ENCODE results near the gene IFNL1.
A peak's percentile ranks its signal among the peaks of the same experiment; 100 is the strongest.
"Not testable (repeated sequence)": the region's sequence is repeated elsewhere in the genome, so short reads cannot be mapped to it uniquely, and the experiment has no call there.

Gene IFNL1

GRCh38 chr19:39336483-39336882 lies 40.3 kb downstream of the IFNL1 start:
- H3F3A ChIP-seq (ENCODE audit: insufficient read depth, low read length), result peaks cover 4% of the 10 kb centered on the region; the same call in 1 of the 2 replicates
- H3K36me3 ChIP-seq (replicated peaks; ENCODE audit: insufficient read depth, low read length), result no peaks in the 10 kb centered on the region
- TF ChIP-seq EZH2 (optimal IDR thresholded peaks at IDR 0.05; ENCODE audit: low read depth, low read length) (no peak), EZH2phosphoT487 (IDR thresholded peaks at IDR 0.05; ENCODE audit: low read length) (no peak), CTCF (IDR thresholded peaks at IDR 0.05; ENCODE audit: low read length) (no peak)
- no peaks in the 10 kb centered on the region for H3K27me3 ChIP-seq (replicated peaks; ENCODE audit: insufficient read depth, low read length)
- peaks cover 4% of the 10 kb centered on the region for H3K4me1 ChIP-seq (ENCODE audit: low read length)
- H3K9me2 ChIP-seq (replicated peaks; ENCODE audit: insufficient read depth, low read length), result no peaks in the 10 kb centered on the region
- H3K4me2 ChIP-seq (ENCODE audit: low read depth, low read length), result no peak overlapping the region
- H3K4me3 ChIP-seq (ENCODE audit: low read length), result no peak overlapping the region
- peaks cover 30% of the 10 kb centered on the region for H3K79me2 ChIP-seq (ENCODE audit: low read length)
- H3K9me3 ChIP-seq (replicated peaks; ENCODE audit: insufficient read depth, low read length), result no peaks in the 10 kb centered on the region
- no peak overlapping the region for H3K9ac ChIP-seq (ENCODE audit: low read length)
- H2AFZ ChIP-seq (ENCODE audit: low read length), result no peak overlapping the region
- no peak overlapping the region; the same call in 1 of the 2 replicates for H3K27ac ChIP-seq (ENCODE audit: low read length)
- H4K20me1 ChIP-seq (ENCODE audit: insufficient read depth, low read length), result no peaks in the 10 kb centered on the region
- no peak for DNase-seq

GRCh38 chr19:39339674-39340073 lies 43.5 kb downstream of the IFNL1 start:
- H3K4me2 ChIP-seq (ENCODE audit: low read depth, low read length), result no peak overlapping the region
- DNase-seq, result no peak
- H3K4me1 ChIP-seq (ENCODE audit: low read length), result peaks cover 12% of the 10 kb centered on the region
- no peak overlapping the region for H3K9ac ChIP-seq (ENCODE audit: low read length)
- no peak overlapping the region for H3K27ac ChIP-seq (ENCODE audit: low read length)
- H4K20me1 ChIP-seq (ENCODE audit: insufficient read depth, low read length), result no peaks in the 10 kb centered on the region
- no peaks in the 10 kb centered on the region for H3K27me3 ChIP-seq (replicated peaks; ENCODE audit: insufficient read depth, low read length)
- no peaks in the 10 kb centered on the region for H3K36me3 ChIP-seq (replicated peaks; ENCODE audit: insufficient read depth, low read length)
- no peak overlapping the region for H2AFZ ChIP-seq (ENCODE audit: low read length)
- peaks cover 4% of the 10 kb centered on the region; the same call in 1 of the 2 replicates for H3F3A ChIP-seq (ENCODE audit: insufficient read depth, low read length)
- H3K9me3 ChIP-seq (replicated peaks; ENCODE audit: insufficient read depth, low read length), result no peaks in the 10 kb centered on the region
- peaks cover 41% of the 10 kb centered on the region for H3K79me2 ChIP-seq (ENCODE audit: low read length)
- no peak for TF ChIP-seq EZH2phosphoT487 (IDR thresholded peaks at IDR 0.05; ENCODE audit: low read length)
- TF ChIP-seq CTCF (IDR thresholded peaks at IDR 0.05; ENCODE audit: low read length), result no peak
- no peak for TF ChIP-seq EZH2 (optimal IDR thresholded peaks at IDR 0.05; ENCODE audit: low read depth, low read length)
- no peaks in the 10 kb centered on the region for H3K9me2 ChIP-seq (replicated peaks; ENCODE audit: insufficient read depth, low read length)
- H3K4me3 ChIP-seq (ENCODE audit: low read length), result no peak overlapping the region

- not testable (repeated sequence) for H3F3A ChIP-seq (ENCODE audit: insufficient read depth, low read length); H3K9ac ChIP-seq (ENCODE audit: low read length); H3K4me3 ChIP-seq (ENCODE audit: low read length)
Observed at GRCh38 chr19:39340156-39340555, 43.9 kb downstream of the IFNL1 start.

GRCh38 chr19:39341129-39341718 lies 45.0 kb downstream of the IFNL1 start:
- peak overlapping the region; percentile 81 for H3K4me3 ChIP-seq (ENCODE audit: low read length)
- DNase-seq, result peak; percentile 26
- H3K27ac ChIP-seq (ENCODE audit: low read length), result peak overlapping the region; percentile 48
- TF ChIP-seq CTCF (IDR thresholded peaks at IDR 0.05; ENCODE audit: low read length) (no peak), EZH2phosphoT487 (IDR thresholded peaks at IDR 0.05; ENCODE audit: low read length) (no peak), EZH2 (optimal IDR thresholded peaks at IDR 0.05; ENCODE audit: low read depth, low read length) (no peak)
- peaks cover 4% of the 10 kb centered on the region; the same call in 1 of the 2 replicates for H3F3A ChIP-seq (ENCODE audit: insufficient read depth, low read length)
- H3K4me1 ChIP-seq (ENCODE audit: low read length), result peaks cover 12% of the 10 kb centered on the region
- peak overlapping the region; percentile 60 for H3K9ac ChIP-seq (ENCODE audit: low read length)
- H3K9me3 ChIP-seq (replicated peaks; ENCODE audit: insufficient read depth, low read length), result no peaks in the 10 kb centered on the region
- H2AFZ ChIP-seq (ENCODE audit: low read length), result peak overlapping the region; percentile 92
- H3K36me3 ChIP-seq (replicated peaks; ENCODE audit: insufficient read depth, low read length), result no peaks in the 10 kb centered on the region
- H3K79me2 ChIP-seq (ENCODE audit: low read length), result peaks cover 47% of the 10 kb centered on the region
- H3K27me3 ChIP-seq (replicated peaks; ENCODE audit: insufficient read depth, low read length), result no peaks in the 10 kb centered on the region
- no peaks in the 10 kb centered on the region for H4K20me1 ChIP-seq (ENCODE audit: insufficient read depth, low read length)
- H3K9me2 ChIP-seq (replicated peaks; ENCODE audit: insufficient read depth, low read length), result no peaks in the 10 kb centered on the region
- H3K4me2 ChIP-seq (ENCODE audit: low read depth, low read length), result peak overlapping the region; percentile 99

More at GRCh38 chr19:39340156-39340555, 43.9 kb downstream of the IFNL1 start:
- H3K9me2 ChIP-seq (replicated peaks; ENCODE audit: insufficient read depth, low read length); H4K20me1 ChIP-seq (ENCODE audit: insufficient read depth, low read length); H3K27ac ChIP-seq (ENCODE audit: low read length); DNase-seq; H2AFZ ChIP-seq (ENCODE audit: low read length); H3K9me3 ChIP-seq (replicated peaks; ENCODE audit: insufficient read depth, low read length); H3K36me3 ChIP-seq (replicated peaks; ENCODE audit: insufficient read depth, low read length); H3K27me3 ChIP-seq (replicated peaks; ENCODE audit: insufficient read depth, low read length); H3K4me2 ChIP-seq (ENCODE audit: low read depth, low read length): not testable (repeated sequence)
- H3K4me1 ChIP-seq (ENCODE audit: low read length), result peaks cover 12% of the 10 kb centered on the region
- H3K79me2 ChIP-seq (ENCODE audit: low read length), result peaks cover 41% of the 10 kb centered on the region

All from MM.1S (cell line).